Caki2 (cell line): ENCODE measurements around the gene KBTBD7. TPM values are rescaled to one million over a fixed set of nuclear protein-coding genes. Genes with fewer than 3 reads are reported as not detected.
A peak's percentile ranks its signal among the peaks of the same experiment; 100 is the strongest.

Experiments
- DNase-seq: peaks from one replicate; pipeline ENCODE4 v3.0.0-alpha.2; 2015; ENCODE audit warnings: low read depth
- in situ Hi-C: cut with HindIII; loops from 2 replicates; pipeline ENCODE4 v1.10.0; 2016; ENCODE audit warnings: low sequenced_read_pairs, low pct_unique_long_range_greater_than_20kb, mixed read lengths
- total RNA-seq: library from RNA; depleted of rRNA; stranded (reverse); fragments of >200 nt; shearing (Covaris generic); gene quantifications from 2 replicates; pipeline ENCODE4 v1.2.3, GENCODE V29; 2014; ENCODE audit warnings: low replicate concordance; rRNA removed

KBTBD7 gene, protein sequence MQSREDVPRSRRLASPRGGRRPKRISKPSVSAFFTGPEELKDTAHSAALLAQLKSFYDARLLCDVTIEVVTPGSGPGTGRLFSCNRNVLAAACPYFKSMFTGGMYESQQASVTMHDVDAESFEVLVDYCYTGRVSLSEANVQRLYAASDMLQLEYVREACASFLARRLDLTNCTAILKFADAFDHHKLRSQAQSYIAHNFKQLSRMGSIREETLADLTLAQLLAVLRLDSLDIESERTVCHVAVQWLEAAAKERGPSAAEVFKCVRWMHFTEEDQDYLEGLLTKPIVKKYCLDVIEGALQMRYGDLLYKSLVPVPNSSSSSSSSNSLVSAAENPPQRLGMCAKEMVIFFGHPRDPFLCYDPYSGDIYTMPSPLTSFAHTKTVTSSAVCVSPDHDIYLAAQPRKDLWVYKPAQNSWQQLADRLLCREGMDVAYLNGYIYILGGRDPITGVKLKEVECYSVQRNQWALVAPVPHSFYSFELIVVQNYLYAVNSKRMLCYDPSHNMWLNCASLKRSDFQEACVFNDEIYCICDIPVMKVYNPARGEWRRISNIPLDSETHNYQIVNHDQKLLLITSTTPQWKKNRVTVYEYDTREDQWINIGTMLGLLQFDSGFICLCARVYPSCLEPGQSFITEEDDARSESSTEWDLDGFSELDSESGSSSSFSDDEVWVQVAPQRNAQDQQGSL
- total RNA-seq = 1.5 and 2.0 TPM in 2 replicates

DNA sequence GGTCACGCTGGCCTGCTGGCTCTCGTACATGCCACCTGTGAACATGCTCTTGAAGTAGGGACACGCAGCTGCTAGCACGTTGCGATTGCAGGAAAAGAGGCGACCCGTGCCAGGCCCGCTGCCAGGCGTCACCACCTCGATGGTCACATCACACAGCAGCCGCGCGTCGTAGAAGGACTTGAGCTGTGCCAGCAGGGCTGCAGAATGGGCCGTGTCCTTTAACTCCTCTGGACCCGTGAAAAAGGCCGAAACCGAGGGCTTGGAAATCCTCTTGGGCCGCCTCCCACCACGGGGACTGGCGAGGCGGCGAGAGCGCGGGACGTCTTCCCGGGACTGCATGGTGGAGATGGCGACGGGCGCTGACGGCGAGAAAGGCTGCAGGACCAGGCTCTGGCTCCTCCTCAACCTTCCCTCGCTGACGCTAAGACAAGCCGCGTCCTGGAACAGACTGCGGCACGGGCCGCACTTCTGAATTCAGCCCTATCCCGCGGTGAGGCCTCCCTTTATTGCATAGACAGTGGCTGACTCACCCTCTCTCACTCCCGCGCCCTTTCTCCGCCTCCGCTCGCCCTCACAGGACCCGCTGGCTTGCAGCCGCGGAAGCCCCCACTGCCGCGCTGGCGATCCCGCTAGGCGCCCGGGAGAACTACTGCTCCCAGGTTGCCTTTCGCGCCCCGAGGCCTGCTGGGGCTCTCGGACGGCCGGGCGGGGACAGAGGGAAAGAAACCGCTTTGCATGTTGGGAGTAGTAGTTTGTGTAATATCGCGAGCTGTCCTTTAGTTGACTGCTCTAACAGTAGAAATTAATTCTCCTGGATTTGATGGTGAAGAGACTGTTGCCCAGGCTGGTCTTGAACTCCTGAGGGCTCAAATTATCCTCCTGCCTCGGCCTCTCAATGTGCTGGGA is at the start of gene KBTBD7:
Gene KBTBD7, minus strand, starts transcription at position 651 of the 906 bp plus-strand sequence. Its CDS starts 312 bp downstream, at position 339.
- in situ Hi-C loops = no loop called here
- DNase-seq = peak; percentile 93

DNA sequence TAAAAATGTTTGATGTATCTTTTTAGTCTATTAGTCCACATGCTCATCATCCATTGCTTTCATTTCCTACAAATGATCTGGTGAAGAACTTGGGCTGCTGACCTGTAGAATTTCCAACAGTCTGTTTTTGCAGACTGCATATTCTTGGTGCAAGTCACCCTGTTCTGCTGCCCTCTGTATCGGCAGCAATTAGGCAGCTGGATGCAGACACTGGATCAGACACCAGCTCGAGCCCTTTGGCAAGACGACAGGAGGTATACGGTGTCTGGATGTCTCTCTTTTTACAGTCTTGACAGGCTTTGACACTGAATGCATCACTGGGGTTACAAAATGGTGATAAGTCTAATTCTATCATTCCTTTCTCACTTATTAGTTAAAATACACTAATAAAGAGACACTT is 47.3 kb upstream of the KBTBD7 start:
- in situ Hi-C loops = no loop called here
- DNase-seq = no peak

DNA sequence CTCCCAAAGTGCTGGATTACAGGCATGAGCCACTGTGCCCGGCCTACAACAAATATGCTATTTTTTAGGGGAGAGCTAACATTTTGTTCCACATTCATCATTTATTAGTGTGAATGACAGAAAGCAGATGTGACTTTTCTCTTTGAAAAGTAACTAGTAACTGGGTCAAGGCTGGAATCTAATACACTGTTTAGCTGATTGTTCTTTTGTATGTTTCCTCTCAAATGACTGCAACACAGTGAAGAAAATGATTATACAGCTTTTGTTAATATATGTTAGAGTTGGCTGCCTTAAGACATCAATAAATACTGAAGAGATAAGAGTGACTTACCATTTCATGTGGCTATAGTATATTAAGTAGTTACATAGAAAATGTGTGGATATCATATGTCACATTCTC is 42.0 kb upstream of the KBTBD7 start:
- in situ Hi-C loops = no loop called here
- DNase-seq = no peak

DNA sequence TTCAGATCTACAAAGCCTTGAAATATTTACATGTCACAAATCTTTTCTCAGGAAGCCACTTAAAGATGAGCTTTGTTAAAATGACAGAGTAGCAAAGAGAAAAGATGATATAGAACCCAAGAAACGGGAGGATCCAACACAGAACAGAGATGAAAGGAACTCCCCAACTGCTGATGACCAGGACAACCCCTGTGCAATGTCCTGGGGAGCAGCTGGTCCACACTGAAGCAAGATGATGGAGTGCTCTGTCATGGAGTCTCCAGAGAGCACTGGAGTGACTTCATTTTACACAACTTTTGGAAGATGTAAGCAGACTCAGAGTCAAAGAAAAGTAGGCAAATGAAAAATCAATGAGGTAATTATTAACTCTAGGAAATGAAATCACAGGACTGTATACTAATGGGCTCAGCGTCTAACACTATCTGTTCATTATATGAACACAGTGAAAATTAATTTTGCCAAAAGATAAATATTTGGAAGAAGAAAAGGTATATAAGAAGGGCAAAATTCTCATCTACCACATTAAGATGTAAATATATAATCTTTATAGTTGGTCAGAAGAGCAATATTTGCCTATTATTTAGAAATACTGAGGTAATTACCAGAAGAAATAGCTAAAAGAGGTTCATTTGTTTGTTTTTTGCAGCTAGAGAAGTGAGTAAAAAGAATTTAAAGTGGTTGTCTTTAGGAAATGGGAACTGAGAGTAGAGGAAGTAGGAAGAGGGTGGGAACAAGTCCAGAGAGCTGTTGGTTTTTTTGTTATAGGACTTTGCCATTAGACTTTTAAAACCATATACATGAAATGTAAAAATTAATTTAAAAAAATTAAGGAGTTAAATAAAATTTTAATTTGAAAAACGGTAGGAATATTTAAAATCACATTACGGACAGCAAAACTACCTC is 38.5 kb upstream of the KBTBD7 start:
- no peak for DNase-seq
- in situ Hi-C loops = no loop called here

DNA sequence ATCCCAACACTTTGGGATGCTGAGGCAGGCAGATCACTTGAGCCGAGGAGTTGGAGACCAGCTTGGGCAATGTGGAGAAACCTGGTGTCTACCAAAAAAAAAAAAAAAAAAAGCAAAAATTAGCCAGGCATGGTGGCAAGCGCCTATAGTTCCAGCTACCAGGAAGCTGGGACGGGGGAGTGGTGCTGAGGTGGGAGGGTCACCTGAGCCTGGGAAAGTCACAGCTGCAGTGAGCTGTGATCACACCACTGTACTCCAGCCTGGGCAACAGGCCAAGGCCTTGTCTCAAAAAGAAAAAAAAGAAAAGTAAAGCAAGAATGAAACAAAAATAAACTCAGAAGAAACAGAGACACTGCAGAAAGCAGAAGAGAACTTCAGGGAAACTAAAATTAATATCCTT is 37.4 kb upstream of the KBTBD7 start:
- in situ Hi-C loops = no loop called here
- DNase-seq = peak; percentile 58

DNA sequence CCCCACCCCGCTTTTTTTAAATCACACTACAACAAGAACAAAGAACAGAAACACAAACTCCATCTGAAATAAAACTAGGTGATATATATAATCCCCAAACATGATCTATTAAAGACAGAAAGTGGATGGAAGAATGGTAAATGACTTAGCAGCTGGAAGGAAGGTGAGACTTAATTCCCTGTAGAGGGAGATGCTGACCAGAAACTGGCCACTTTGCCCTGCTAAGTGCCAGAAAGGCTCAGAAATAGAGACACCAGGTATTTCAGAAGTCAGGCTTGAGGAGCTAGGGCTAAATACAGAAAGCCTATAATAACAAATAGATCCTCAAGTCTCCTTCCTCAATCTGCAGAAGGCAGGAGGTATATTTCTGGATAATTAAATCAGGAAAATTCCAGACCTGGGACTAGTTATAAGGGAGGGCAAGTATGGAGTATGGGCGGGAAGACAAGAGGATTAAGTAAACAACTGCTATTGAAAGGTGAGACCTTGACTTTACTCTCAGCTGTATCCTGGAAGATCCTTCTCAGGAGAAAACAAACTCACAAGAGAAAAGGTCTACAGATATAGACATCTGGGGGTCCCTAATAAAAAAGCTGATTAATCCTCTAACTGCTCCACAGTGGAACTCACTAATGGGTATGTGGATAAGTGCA is 36.8 kb upstream of the KBTBD7 start:
- no peak for DNase-seq
- in situ Hi-C loops = no loop called here

DNA sequence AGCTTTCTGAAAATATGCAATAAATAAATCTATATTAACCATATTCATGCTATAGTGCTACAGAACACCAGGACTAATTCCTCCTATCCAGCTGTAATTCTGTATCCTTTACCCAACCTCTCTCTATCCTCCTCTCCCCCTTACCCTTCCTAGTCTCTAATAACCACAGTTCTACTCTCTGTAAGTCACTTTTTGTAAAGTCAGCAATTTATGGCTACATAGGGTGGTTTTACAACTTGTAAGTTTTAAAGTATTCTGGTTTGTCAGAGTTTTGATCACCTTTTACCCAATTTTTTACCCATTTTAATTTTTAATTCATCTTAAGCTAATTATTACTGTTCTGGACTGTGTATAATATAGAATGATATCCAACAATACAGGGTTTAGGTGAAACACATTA is 35.0 kb upstream of the KBTBD7 start:
- no peak for DNase-seq
- in situ Hi-C loops = no loop called here

DNA sequence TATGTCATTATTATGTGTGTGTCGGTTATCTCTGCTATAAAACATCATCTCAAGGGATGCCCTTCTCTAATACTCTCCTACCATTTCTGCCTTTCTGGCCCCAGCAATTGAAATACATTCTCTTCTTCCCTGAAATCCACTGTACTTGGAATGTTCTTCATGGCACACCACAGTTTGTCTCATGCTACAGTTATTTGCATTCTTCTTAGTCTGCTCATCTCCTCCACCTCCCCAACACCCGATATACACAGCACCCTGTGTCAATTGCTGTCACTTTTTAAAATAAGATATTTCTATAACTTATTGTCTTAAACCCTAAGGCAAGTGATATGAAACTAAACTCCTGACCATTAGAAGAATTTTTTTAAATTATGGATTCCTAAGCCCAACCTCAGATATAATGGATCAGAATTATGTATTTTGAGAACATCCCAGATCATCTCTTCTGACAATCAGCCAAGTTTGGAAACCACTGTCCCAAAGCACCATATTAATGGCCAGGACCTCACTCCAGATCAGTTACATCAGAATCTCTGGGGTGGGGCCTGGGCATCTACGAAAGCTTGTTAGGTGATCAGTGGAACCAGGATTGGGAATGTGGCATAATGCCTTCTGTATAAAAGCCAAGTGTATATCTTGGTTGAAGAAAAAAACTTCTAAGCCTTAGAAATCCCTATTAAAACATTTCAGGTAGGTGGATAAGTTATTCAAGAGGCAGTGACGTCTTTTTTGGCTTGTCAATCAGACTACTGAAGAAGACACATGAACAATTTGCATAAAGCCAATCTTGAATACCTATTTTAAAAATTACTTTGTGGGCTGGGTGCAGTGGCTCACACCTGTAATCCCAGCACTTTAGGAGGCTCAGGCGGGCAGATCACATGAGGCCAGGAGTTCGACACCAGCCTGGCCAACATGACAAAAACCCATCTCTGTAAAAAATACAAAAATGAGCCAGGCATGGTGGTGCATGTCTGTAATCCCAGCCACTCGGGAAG is 30.0 kb upstream of the KBTBD7 start:
- in situ Hi-C loops = no loop called here
- DNase-seq = no peak

DNA sequence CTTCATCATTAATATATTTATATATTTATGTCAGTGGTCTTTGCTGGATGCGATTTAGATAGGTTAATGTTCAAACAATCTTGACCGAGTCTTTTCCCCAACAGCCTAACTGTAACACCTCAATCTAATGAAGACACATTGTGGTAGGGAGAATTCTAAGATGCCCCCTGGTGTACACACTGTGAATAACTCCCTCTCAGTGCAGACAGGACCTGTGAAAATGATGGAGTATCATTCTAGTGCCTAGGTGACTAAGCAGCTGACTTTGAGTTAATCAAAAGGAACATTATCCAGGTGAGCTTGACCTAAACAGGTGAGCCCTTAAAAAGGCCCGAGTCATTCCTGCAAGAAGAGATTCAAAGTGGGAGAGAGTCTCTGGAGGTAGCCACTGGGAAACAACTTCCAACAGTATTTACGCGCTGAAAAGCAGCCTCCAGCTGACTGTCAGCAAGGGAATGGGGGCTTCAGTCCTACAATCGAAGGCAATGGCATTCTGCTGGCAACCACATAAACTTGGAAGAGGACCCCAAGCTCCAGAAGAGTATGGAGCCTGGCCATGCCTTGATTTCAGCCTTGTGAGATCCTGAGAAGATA is 28.0 kb upstream of the KBTBD7 start:
- in situ Hi-C loops = no loop called here
- DNase-seq = peak; percentile 30

DNA sequence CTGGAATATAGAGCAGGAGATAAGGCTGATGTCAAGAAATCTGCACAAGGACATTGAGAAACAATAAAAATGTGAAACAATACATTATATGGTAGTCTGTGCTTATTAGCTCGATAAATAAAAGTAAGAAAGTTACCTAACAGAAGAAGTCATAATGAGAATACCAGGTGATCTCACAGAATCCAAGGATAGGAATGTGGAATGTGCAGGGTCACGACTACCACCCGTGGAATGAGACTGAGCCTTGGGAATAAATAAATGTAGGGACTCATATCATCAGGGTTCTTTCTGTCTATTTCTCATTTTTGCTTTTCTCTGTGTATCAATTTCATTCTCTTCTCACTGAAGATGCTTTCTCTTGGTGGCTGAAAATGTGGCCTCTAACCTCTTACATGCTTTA is 26.0 kb upstream of the KBTBD7 start:
- DNase-seq = no peak
- in situ Hi-C loops = no loop called here

DNA sequence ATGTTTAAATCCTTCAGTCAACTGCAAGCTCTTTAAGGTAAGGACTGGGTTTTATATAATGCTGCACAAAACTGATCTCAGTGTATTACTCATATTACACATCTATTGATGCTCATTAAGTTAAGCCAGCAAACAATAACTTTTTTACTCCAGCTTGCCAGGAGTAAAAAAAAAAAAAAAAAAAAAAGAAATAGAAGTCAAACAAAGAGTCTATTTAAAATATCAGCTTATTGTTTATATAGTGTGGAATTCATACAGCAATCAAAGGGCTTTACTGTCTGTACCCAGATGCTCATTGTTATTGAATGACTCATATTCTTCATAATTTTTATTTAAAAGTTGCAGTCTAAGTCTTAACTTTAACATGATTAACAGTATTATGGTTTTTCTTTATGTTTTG is 21.8 kb upstream of the KBTBD7 start:
- no peak for DNase-seq
- in situ Hi-C loops = no loop called here

DNA sequence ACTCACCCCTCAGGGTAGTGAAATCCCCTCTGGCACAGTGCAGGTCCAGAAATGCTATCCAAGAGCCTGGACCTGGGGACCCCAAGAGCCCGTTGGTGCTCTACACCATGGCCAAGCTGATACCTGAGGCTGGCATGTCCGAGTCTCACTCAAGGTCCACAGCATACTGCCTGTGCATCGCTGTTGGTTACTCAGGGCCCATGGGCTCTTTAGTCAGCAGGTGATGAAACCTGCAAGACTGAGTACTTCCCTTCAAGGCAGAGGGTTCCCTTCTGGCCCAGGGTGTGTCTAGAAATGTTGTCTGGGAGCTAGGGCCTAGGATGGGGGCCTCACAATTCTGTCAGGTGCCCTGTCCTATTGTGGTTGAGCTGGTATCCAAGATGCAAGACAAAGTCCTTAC is 19.6 kb upstream of the KBTBD7 start:
- in situ Hi-C loops = no loop called here

DNA sequence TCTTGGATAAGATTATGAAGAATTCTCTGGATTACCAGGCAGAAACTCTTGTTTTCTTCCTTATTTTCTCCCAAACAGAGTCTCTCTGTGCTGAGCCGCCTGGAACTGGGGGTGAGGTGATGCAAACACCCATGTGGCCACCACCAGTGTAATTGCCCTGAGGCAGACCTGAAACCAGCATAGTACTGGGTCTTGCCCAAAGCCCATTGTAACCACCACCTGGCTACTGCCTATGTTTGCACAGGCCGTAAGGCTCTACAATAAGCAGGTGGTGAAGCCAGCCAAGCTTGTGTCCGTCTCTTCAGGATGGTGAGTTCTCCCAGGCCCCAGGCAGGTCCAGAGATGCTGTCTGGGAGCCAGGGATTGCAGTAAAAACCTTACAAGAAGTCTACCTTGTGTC is 18.9 kb upstream of the KBTBD7 start:
- in situ Hi-C loops = no loop called here
- DNase-seq = no peak

More for the DNA sequence above, 19.6 kb upstream of the KBTBD7 start:
- DNase-seq = no peak

DNA sequence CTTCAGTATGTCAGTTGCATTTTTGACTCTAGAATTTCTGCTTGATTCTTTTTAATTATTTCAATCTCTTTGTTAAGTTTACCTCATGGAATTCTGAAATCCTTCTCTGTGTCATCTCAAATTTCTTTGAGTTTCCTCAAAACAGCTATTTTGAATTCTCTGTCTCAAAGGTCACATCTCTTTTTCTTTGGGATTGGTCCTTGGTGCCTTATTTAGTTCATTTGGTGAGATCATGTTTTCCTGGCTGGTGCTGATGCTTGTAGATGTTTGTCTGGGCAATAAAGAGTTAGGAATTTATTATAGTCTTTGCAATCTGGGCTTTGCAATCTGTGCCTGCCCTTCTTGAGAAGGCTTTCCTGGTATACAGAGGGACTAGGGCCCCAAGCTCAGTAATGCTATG is 18.5 kb upstream of the KBTBD7 start:
- in situ Hi-C loops = no loop called here
- DNase-seq = no peak

DNA sequence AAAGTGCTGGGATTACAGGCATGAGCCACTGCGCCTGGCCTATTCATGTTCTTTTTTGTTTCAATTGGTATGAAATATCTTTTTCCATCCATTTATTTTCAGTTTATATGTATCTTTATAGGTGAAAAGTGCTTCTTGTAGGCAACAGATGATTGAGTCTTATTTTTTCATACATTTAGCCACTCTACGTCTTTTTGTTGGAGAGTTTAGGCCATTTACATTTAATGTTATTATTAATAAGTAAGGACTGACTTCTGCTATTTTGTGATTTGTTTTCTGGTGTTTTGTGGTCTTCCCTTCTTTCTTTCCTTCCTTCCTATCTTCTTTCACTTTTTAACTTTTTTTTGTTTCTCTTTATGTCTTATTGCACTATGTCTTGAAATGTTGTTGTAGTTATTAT is 16.7 kb upstream of the KBTBD7 start:
- DNase-seq = no peak
- in situ Hi-C loops = no loop called here

DNA sequence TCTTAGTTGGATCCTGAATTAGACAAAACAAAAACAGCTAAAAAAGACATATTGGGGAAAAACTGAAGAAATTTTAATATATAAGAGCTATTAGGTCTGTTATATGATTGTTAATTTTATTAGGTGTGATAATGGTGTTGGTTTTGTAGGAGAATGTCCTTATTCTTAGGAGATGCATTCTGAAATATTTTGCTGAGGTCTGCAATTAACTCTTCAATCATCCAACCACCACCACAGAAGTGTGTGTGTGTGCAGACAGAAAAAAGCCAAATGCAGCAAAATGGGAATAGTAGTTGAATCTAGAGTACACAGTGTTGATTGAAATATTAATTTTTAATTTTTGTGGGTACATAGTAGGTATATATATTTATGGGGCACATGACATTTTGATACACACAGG is 12.1 kb upstream of the KBTBD7 start:
- no peak for DNase-seq
- in situ Hi-C loops = no loop called here
